HepG2 (cell line): Measurements from ENCODE around the gene ZNF593OS. TPM values are rescaled to one million over a fixed set of nuclear protein-coding genes. Genes with fewer than 3 reads are reported as not detected.

Source experiments
- BORCS8-MEF2B ChIP-seq: sonication (generic); formaldehyde crosslinking; IDR thresholded peaks from 2 replicates; pipeline ENCODE4 v1.8.0; 2022; ENCODE audit warnings: mild to moderate bottlenecking, missing genetic modification reagents
- CEBPB ChIP-seq: IDR thresholded peaks from 2 replicates; pipeline ENCODE4 v1.6.1; 2011; ENCODE audit warnings: low read depth, low read length, improper control_type of control experiment, borderline replicate concordance
- E2F2 ChIP-seq: sonication (generic); formaldehyde crosslinking; IDR thresholded peaks from 2 replicates; pipeline ENCODE4 v1.4.0; 2020; ENCODE audit warnings: missing genetic modification reagents, borderline replicate concordance
- ETV6 ChIP-seq: sonication (generic); formaldehyde crosslinking; conservative IDR thresholded peaks from 2 replicates; pipeline ENCODE4 v1.4.0; 2020; ENCODE audit warnings: missing genetic modification reagents
- HNF1A ChIP-seq, 2 experiments: sonication (generic) in 1 of 2; formaldehyde crosslinking in 1 of 2; IDR thresholded peaks; 2 replicates each; pipeline versions ENCODE4 v1.4.0 to v1.6.1; 2016 to 2020; ENCODE audit warnings: borderline replicate concordance in 1 of 2, low read depth in 1 of 2, mild to moderate bottlenecking in 1 of 2, missing genetic modification reagents in 1 of 2
- KDM4B ChIP-seq: sonication (generic); formaldehyde crosslinking; IDR thresholded peaks from 2 replicates; pipeline ENCODE4 v1.4.0; 2020; ENCODE audit warnings: missing genetic modification reagents
- MAFG ChIP-seq: sonication (generic); formaldehyde crosslinking; IDR thresholded peaks from 2 replicates; pipeline ENCODE4 v1.5.1; 2020; ENCODE audit warnings: mild to moderate bottlenecking, missing genetic modification reagents
- MIXL1 ChIP-seq: IDR thresholded peaks from 2 replicates; pipeline ENCODE4 v1.6.1; 2016
- PHF20 ChIP-seq: sonication (generic); formaldehyde crosslinking; IDR thresholded peaks from 2 replicates; pipeline ENCODE4 v1.5.0; 2020; ENCODE audit warnings: mild to moderate bottlenecking, missing genetic modification reagents
- RELA ChIP-seq: sonication (generic); formaldehyde crosslinking; IDR thresholded peaks from 2 replicates; pipeline ENCODE4 v1.4.0; 2020; ENCODE audit warnings: missing genetic modification reagents
- RXRB ChIP-seq: IDR thresholded peaks from 2 replicates; pipeline ENCODE4 v1.6.1; 2016; ENCODE audit warnings: borderline replicate concordance, missing genetic modification reagents, missing compliant biosample characterization
- SIN3B ChIP-seq: fragments of 150-350 bp; IDR thresholded peaks from 2 replicates; pipeline ENCODE4 v1.6.1; 2014; ENCODE audit warnings: low read length
- TCF7 ChIP-seq: sonication (generic); IDR thresholded peaks from 2 replicates; pipeline ENCODE4 v1.6.1; 2016; ENCODE audit warnings: antibody characterized with exemption, low read depth
- ZHX1 ChIP-seq: sonication (generic); formaldehyde crosslinking; IDR thresholded peaks from 2 replicates; pipeline ENCODE4 v1.8.1; 2022; ENCODE audit warnings: low read depth, mild to moderate bottlenecking, missing genetic modification reagents
- ZNF18 ChIP-seq: sonication (generic); formaldehyde crosslinking; IDR thresholded peaks from 2 replicates; pipeline ENCODE4 v1.8.0; 2022; ENCODE audit warnings: mild to moderate bottlenecking, missing genetic modification reagents; ENCODE audit not compliant: insufficient replicate concordance
- ZNF33A ChIP-seq: sonication (generic); formaldehyde crosslinking; IDR thresholded peaks from 2 replicates; pipeline ENCODE4 v1.5.1; 2020; ENCODE audit warnings: missing genetic modification reagents, mild to moderate bottlenecking, moderate library complexity, borderline replicate concordance
- ZNF496 ChIP-seq: sonication (generic); formaldehyde crosslinking; IDR thresholded peaks from 2 replicates; pipeline ENCODE4 v1.8.1; 2023; ENCODE audit warnings: mild to moderate bottlenecking, moderate library complexity, missing genetic modification reagents; ENCODE audit not compliant: insufficient replicate concordance
- ZNF674 ChIP-seq: sonication (generic); formaldehyde crosslinking; IDR thresholded peaks from 2 replicates; pipeline ENCODE4 v1.5.0; 2020; ENCODE audit warnings: low read depth, mild to moderate bottlenecking, missing genetic modification reagents
- polyA plus RNA-seq, 8 experiments: library from polyadenylated mRNA; depleted of rRNA in 3 of 8; stranded (reverse) in 7 of 8; unstranded in 1 of 8; fragments of >200 nt; fragmentation: Illumina TruSeq in 4 of 8; extraction: Trizol in 4 of 8; gene quantifications; 2 replicates each; pipeline versions ENCODE4 v1.2.1 to v1.2.3, GENCODE V29; 2011 to 2016; ENCODE audit warnings: low read depth in 4 of 8, missing spikeins in 1 of 8, mixed read lengths in 1 of 8; ENCODE audit not compliant: insufficient read depth in 1 of 8
- total RNA-seq, 5 experiments: library from RNA; depleted of rRNA; stranded (reverse); fragments of >200 nt; fragmentation: Illumina TruSeq; extraction: Trizol; gene quantifications; 2 replicates each; pipeline ENCODE4 v1.2.3, GENCODE V29; 2016; ENCODE audit warnings: low read depth in 1 of 5

The ZNF593OS gene
- total and polyA plus RNA-seq, 2 of the 13 experiments (the other 11 are each of a cell fraction or from before 2014, with no cell fraction given) = not detected

- TF ChIP-seq CEBPB (no peak), BORCS8-MEF2B (CRISPR knock-in tag) (no peak), HNF1A (IDR thresholded peaks at IDR 0.05; ENCODE audit: low read depth) (no peak), HNF1A (CRISPR knock-in tag; IDR thresholded peaks at IDR 0.05; ENCODE audit: borderline replicate concordance) (no peak), SIN3B (no peak), KDM4B (CRISPR knock-in tag) (no peak), MAFG (CRISPR knock-in tag) (no peak), ZNF496 (CRISPR knock-in tag) (no peak), PHF20 (CRISPR knock-in tag) (peak; percentile 33; the same call in 1 of the 2 replicates), RELA (CRISPR knock-in tag) (no peak), ZHX1 (CRISPR knock-in tag) (no peak), ETV6 (no peak), E2F2 (no peak), MIXL1 (CRISPR knock-in tag) (no peak), RXRB (no peak), TCF7 (no peak), ZNF33A (no peak), ZNF674 (CRISPR knock-in tag) (no peak), ZNF18 (CRISPR knock-in tag) (no peak)
These were observed 5.6 kb upstream of the ZNF593OS start, which contains the start of gene CNKSR1 (continued) for GRCh38 chr1:26177182-26177684.
